IPS-11a (cell line): ENCODE results near the gene PHLDA2.
"Not testable (repeated sequence)": the region's sequence is repeated elsewhere in the genome, so short reads cannot be mapped to it uniquely, and the experiment has no call there.

Source experiments
- H3K4me3 ChIP-seq: one replicate; pipeline ENCODE4 v1.5.1; 2013; ENCODE audit warnings: low read depth, low read length, control low read depth

PHLDA2 gene

DNA sequence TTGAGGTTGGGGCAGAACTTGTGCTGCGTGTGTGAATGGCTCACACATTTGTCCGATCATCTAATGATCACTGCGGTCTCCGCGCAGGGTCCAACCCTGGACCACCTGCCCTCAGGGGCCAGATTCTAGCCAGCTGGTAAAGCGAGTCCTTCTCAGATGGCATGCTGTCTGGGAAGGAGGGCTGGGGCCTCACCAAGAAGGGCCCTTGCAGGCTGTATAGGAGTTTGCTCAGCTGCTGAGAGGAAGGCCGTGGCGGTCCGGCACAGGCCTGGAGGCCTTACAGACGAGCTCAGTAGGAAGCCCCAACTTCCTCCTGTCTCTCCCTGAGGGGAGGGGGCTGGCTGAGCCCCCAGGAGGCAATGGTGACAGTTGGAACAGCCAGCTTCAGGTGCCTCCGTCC, 13.7 kb downstream of the PHLDA2 start:
- no peak overlapping the region for H3K4me3 ChIP-seq

DNA sequence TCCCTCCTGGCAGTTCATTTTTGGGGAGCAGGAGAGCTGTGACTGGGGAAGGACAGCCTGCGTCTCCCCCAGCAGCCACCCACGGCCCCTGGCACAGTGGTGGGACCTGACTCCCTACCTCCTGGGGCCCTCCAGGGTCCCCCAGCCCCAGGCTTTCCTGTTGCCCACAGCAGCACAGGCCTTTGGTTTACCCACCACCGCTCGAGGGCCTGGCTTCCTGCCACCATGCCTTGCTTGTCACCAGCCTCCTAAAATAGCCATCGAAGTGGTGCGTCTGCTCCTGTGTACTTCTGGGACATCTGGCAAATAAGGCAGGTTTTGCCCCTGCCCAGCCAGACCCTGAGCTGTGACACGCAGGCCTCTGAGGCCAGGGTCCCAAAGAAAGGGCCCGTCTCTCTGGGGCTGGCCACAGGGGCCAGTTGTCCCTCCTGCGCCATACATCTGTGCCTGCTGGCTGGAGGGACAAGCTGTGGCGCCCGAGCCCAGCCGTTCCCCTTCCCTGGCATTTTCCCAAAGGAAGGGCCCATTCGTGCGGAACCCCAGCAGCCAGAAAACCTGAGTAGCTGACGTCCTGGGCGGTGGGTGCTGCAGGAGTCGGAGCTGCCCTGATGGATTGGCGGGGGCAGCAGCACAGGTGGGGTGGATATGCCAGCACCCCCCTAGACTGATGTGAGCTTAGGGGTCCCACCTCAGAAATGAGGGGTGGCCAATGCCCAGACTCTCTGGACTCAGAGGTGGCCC, 14.6 kb downstream of the PHLDA2 start:
- H3K4me3 ChIP-seq: no peak overlapping the region

DNA sequence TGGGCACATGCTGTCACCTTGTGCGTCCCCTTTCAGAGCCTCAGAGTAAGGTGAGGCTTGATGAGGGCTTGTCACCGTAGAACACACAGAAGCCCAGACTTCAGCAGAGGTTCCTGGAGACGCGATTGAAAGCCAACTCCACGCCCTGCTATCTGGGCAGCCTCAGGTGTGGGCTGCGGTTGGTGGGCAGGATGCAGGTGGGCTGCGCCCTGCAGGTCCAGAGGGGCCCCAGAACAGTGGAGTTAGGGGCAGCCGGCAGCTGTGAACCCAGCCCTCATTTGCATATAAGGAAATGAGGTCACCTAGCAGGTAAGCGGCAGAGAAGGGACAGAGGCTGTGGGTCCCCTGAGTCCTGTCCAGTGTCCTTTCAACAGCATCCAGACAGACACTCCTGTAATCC, 15.4 kb downstream of the PHLDA2 start:
- H3K4me3 ChIP-seq: no peak overlapping the region

DNA sequence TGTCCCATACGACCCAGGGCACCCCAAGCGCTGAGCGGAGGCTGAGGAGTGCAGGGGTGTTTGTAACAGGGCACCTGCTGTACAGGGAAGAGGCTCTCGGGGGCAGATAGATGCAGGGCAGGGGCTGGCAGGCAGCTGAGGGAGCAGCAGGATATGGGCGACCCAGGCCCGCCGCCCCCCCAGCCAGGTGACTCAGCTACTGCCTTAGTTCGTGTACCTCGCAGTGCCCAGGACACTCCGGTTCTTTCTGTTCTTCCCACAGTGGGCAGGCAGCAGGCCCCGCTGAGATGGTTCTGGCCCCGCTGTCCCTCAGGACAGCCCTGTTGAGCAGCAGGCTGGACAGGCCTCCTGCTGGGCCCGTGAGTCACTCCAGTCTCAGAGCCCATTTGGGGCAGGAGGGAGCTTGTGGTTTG, 16.2 kb downstream of the PHLDA2 start:
- no peak overlapping the region for H3K4me3 ChIP-seq

DNA sequence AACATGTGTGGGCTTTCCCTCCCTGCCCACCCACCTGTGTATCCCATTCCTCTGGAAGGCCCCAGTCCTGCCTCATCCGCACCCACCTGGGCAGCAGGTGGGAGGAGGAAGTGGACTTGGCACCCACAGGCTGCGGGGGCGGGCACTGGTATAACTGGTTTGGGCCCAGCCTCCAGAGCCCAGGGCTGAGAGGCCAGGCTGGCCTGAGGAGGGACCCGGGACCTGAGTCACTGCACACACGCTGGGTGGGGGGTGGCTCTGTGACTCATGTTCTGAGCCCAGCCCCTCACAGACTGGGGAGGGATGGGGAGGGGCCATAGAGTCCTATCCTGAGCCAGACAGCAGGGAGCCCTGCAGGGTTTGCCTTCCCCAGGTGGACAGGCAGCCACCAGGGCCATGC, 16.7 kb downstream of the PHLDA2 start:
- no peak overlapping the region for H3K4me3 ChIP-seq

DNA sequence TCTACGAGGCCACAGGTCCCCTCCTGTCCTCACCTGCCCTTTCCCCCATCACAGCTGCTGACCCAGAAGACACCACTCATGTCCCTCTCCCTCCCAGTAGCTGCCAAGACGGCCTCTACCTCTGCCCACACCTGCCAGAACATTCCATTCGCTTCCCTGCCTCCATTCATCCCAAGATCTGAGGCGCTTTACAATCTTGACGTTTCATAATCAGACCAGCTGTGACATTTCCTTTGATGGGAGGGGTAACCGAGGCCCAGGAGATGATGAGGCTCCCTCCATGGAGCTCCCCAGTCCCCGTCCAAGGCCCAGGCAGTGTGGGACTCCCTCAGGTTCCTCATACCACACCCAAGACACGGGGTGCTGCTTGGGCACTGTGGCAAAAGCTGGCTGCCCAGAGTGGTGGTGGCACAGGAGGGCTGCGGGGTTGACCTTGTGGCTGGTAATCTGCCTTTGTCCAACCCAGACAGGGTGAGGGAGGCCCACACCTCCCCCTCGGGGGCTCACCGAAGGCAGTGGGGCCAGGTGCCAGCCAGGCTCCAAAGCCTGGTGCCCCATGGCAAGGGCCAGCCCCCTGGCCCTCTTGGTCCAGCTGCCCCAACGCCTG, 17.3 kb downstream of the PHLDA2 start:
- no peak overlapping the region for H3K4me3 ChIP-seq

DNA sequence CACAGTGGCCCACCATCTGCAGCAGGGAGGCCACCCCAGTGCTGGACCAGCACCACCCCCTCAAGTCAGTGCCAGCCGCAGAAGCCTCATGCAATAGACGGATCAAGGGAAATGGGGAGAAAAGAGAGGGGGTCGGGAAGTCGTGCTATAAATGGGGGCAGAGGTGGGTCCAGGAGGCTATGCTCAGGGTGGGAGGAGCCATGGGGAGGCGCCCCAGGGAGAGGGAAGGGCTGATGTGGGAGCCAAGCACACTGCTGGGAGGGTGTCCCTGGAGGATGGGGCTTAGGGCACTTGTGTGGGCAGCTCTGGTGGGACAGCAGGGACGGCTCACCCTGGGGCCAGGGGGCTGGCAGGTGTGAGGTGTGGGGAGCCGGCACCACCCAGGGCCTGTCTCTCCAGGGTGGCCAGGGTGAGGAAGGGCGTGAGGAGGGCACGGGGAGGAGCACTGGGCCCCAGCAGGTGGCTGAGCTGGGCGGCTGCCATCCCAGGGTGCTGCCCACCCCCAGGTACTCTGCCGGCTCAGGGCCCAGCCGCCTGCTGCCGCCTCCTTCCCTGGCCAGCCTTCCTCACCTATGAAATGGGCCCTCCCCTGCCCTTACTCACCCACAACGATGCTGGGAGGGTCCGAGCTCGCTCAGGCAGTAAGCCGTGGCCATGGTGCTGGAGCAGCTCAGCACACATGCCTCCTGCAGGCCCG, 18.0 kb downstream of the PHLDA2 start:
- no peak overlapping the region for H3K4me3 ChIP-seq

DNA sequence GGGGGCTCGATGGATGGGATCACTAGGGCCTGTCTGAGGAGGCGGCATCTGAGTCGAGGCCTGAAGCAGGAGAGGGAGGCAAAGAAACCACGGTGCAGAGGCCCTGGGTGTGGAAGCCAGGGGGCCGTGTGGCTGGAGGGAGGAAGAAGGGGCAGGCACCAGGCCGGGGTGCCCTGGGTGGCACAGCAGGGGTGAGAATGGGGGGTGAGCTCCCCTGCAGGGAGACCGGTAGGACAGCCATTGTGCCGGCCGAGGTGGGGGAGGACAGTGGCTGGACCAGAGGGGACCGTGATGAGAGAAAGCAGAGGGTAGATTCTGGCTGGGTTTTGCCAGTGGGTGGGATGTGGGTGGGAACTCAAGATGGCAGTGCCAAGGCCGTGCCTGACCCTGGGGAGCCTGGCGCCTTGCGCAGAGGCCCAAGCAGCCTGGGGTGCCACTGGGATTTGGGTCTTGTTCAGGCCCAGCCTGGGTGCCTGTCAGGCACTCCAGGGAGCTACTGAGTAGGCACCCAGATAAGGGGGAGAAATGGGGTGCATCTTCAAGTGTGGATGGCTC, 18.7 kb downstream of the PHLDA2 start:
- no peak overlapping the region for H3K4me3 ChIP-seq

DNA sequence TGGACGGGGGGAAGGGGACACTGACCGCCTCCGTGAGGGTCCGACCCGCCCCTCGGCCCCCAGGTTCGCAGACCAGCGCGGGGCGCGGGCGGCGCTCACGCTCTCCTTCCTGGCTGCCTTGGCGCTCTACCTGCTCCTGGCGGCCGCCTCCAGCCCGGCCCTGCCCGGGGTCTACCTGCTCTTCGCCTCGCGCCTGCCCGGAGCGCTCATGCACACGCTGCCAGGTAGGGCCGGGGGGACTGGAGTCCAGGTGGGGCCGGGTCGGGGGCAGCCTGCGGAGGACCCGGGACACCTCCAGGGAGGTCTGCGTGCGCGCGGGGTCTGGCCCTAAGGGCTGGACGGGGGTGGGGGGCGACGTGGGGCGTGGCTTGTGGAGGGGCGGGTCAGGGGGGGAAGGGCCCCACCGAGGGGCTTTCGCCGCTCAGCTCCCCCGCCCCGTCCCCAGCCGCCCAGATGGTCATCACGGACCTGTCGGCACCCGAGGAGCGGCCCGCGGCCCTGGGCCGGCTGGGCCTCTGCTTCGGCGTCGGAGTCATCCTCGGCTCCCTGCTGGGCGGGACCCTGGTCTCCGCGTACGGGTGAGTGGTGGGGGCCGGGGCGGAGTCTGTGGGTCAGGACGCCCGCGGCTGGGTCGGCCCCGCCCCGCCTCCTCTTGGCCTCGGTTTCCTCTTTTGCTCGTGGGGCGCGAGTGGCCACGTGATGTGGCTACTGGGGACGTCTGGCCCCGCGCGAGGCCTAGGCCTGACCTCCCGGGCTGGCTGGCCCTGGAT, 19.9 kb downstream of the PHLDA2 start:
- no peak overlapping the region for H3K4me3 ChIP-seq

DNA sequence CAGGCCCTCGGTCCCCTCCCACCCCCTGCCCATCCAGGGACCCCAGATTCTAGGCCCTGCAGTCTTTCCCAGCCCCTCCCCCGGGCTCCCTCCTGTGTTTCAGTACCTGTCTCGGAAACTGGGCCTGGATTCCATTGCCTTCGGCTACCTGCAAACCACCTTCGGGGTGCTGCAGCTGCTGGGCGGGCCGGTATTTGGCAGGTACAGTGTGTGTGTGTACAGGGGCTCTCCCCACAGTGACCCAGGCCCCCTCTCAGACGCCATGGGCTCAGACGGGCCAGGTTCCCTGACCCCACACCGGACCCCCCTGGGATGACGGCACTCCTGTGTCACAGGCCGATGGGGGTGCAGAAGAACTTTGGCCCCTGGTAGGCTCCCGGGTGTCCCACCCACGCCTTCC, 21.1 kb downstream of the PHLDA2 start:
- H3K4me3 ChIP-seq: no peak overlapping the region

DNA sequence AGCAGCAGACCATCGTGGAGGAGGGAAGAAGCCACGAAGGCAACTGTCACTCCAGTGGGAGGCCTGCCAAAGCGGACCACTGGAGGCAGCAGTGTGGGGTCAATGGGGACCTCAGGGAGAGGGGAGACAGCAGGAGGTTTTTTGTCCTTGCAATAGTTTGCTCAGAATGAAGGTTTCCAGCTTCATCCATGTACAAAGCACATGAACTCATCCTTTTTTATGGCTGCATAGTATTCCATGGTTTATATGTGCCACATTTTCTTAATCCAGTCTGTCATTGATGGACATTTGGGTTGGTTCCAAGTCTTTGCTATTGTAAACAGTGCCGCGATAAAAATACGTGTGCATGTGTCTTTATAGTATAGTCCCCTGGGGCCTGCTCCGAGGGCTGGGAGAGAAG, 23.9 kb downstream of the PHLDA2 start:
- not testable (repeated sequence) for H3K4me3 ChIP-seq

DNA sequence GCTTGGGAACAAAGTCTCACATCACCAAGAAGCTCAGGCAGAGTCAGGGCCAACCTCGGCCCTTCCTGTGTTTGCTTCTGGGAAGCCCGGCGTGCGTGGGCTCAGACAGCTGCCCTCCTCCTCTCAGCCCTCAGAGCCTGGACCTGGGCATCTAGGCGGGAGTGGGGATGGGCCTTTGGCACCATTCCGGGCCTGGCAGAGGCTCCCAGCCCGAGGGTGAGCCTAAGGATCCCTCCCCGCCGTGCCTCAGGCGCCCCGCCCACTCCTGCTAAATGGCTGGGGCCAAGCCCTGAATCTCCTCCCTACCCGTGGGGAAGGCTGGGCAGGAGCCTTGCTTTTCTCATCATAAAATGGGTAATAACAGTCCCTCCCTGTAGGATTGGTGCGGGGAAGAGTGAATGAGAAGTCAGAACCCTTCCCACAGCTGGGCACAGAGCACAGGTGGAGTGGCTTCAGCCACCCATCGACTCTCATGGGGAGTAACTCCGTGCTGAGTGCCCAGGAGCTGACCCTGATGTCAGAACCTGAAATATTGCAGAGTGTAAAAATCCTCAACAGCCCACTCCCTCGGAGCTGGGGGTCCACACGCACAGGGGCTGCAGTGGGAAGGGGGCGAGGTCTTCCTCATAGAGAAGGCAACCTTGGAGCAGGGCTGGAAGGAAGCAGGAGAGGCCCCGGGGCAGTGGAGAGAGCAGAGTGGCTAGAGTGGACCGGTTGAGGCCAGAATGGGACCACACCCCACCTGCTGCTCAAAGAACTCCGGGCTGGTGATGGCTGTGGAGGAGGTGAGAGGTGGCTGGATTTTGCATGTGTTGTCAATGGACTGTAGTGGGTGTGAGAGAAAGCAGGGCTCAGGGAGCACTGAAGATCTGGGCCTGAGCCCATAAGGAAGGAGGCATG, 24.8 kb downstream of the PHLDA2 start:
- H3K4me3 ChIP-seq: no peak overlapping the region

DNA sequence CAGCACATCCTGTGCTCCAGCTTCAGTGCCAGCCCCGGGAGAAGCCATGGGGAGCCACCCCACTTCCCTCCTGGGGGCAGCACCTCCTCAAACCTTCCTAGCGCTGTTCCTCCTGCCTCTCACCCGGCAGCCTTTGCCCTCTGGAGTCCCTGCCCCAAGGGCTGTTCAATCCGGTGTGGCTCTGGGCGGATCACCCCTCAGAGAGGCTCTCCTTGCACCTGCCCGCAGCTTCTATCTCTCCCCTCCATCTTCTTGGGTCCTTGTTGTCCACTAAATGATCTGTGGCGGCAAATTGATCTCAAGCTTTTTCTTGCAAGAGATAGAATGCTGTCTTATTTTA, 25.6 kb downstream of the PHLDA2 start:
- H3K4me3 ChIP-seq: no peak overlapping the region

DNA sequence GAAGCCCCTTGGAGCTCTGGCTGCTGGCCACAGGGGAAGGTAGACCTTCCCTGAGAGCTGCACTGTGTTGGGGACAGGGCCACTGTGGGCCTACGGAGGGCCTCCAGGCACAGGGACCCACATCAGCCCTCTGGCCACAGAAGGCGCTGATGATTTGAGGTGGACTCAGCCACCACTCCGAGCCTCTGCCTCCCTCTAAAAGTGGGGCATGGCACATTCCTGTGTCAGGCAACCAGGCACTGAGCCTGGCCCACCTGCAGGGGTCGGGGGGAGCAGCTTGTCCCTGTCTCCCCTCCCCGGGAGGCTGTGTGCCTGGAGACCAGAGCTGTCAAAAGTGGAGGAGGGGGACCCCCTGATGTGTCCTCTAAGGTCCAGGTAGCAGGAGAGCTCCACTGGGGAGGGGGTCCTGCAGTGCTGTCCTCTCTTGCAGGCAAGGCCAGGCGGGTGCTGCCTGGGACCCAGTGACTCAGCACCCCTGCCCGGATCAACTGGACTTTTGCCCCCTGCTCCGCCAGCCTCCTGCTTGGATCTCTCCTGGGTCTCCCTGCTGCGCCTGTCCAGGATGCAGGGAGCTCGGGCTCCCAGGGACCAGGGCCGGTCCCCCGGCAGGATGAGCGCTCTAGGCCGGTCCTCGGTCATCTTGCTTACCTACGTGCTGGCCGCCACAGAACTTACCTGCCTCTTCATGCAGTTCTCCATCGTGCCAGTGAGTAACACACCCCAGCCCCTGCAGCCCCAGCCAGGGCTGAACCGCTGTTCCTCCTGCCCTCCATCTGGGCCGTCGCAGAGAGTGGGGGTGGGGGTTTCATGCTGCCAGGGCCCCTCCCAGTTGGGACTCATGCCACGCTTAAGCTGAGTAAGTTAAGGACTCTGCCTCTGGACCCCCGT, 26.2 kb downstream of the PHLDA2 start:
- no peak overlapping the region for H3K4me3 ChIP-seq

DNA sequence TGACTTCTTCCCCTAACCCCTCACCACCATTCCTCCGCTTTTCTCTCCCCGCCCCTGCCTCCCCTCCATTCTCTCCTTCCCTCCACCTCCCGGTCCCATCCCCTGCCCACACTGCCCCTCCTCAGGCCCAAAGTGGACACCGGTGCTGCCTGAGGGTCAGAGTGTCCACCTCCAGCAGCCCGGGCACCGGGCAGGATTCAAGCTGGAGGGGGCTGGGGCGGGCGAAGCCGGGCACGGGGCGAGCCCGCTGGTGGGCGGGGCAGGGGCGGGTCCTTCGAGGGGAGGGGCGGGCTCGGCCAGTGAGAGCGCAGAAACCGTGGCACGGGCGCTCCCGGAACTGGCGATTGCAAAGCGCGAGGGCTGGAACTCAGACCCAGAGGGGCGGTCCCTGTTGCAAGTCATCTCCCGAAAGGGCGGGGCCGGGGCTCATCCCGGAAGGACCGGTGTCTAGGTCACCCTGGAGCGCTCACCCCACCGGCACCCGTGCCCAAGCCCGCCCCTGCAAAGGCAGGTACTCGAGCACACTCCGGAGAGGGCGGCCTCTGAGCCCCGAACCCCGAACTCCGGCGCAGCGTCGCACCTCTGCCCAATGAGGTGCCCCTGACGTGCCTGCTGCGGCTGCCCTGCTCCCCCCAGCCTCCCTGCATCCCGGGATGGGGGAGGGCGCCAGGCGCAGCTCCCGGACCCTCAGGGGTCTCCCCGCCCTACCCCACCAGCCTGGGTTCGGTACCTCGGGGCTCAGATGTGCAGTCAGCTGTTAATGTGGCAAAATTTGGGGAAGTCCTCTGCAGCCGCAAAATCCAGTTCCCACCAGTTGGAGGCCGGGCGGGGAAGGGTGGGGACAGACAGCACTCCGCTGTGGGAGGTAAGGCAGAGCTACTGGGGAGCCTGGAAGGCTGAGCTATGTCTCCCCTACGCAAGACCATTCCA, 27.1 kb downstream of the PHLDA2 start:
- H3K4me3 ChIP-seq: peak overlapping the region; percentile 62

DNA sequence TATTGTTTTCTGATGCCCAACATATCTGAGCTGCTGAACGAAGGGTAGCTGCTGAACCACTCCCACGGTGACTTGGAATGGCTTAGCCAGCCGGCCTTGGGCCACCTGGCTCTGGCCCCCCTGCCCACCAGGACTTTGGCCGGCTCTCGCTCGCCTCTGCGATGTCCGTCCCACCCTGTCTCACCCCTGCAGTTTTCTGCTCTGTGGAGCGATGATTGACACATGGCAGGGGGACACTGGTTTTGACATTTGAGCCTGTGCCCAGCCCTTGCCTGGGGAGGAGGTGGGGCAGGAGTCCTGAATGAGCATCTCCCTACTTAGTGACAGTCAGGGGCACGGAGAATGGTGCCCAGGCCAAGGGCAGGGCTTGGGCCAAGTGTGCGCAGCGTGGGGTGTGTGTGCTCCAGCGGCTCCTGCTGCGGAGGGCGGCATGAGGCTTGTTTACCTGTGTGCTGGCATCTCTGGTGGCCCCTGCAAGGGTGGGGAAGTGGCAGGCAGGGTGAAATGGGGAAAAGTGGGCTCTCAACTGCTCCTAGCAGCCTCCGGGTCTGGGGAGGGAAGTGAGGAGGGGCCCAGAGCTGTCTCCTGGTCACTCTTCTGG, 27.9 kb downstream of the PHLDA2 start:
- H3K4me3 ChIP-seq: peak overlapping the region; percentile 62

DNA sequence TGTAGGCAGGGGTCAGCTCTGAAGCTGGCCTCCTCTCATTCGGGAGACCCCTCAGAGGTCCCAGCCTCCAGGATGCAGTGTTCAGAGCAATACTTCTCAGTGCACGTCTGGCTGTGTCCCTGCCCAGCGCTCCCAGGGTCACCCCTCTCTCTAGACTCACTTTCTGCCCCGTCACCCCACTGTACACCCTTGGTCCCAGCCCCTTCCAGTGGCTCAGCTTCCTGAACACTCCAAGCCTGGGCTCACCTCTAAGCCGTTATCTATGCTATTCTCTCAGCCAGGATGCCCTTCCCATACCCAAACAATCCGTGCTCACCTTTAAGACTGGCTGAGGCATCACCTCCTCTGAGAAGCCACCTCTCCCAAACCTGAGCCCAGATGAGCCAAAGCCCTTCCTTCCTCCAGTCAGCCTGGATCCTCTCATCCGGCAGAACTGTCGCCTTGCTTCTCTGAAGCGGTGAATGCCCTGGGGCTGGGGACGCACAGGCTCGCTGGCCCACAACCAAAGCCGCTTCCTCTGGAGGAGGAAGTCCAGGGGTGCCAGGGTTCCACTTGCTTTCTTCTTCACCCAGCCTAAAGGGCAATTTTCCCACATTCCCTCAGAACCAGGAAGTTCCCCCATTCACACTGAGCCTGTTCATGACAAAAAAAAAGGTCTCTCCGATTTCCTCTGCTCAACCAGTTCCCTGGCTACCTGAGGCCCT, 30.0 kb downstream of the PHLDA2 start:
- no peak overlapping the region for H3K4me3 ChIP-seq
